Measurements from ENCODE around the gene ZNF483.
A peak's percentile ranks its signal among the peaks of the same experiment; 100 is the strongest.
"Not testable (repeated sequence)": the region's sequence is repeated elsewhere in the genome, so short reads cannot be mapped to it uniquely, and the experiment has no call there.

The ZNF483 gene

DNA sequence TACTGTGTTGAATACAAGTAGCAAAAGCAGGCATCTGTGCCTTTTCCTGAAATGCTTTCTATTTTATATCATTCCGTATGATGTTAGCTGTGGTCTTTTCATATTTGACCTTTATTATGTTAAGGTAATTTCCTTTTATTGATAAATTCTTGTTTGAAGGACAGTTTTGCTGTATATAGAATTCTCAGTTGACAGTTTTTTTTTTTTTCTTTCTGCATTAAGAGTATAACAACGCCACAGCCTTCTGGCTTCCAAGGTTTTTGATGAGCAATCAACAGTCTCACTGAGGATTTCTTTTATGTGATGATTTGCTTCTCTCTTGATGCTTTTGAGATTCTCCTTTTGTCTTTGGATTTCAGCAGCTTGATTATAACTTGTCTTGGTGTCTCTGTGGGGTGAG is 23.6 kb downstream of the ZNF483 start:
- no peak for DNase-seq

DNA sequence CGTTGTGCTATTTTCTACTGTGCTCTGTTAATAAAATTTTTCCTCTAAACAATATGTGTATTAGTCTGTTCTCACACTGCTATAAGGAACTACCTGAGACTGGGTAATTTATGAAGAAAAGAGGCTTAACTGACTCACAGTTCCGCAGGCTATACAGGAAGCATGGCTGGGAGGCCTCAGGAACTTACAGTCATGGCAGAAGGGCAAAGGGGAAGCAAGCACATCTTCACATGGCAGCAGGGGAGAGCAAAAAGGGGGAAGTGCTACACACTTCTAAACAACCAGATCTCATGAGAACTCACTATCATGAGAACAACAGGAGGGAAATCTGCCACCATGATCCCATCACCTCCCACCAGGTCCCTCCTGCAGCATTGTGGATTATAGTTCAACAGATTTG is 30.4 kb downstream of the ZNF483 start:
- DNase-seq = not testable (repeated sequence)

DNA sequence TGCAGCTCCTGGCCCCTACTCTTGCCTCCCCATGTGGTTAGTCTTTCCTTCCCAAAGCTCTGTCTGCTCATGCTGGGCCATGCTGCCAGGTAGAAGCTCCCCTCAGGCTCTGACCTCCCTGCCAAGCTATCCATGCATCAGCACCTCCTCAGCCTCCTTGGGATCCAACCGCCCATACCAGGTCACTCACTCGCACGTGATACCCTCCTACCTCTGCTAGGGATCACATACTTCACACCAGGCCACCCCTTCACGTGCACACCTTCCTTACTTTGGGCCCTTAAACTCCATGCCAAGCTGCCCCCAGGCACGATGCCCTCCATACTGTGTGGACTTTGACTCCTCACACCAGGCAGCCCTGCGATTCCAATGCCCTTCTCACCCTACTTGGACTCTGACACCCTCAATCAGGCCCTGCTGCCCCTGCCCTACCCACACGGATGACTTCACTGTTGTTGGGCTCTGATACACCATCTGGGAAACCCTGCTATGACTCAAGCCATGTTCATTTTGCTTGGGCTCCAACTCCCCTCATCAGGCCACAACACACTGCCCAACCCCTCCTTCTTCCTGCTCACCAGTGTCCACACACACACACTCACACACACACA is 34.1 kb downstream of the ZNF483 start:
- DNase-seq = no peak

DNA sequence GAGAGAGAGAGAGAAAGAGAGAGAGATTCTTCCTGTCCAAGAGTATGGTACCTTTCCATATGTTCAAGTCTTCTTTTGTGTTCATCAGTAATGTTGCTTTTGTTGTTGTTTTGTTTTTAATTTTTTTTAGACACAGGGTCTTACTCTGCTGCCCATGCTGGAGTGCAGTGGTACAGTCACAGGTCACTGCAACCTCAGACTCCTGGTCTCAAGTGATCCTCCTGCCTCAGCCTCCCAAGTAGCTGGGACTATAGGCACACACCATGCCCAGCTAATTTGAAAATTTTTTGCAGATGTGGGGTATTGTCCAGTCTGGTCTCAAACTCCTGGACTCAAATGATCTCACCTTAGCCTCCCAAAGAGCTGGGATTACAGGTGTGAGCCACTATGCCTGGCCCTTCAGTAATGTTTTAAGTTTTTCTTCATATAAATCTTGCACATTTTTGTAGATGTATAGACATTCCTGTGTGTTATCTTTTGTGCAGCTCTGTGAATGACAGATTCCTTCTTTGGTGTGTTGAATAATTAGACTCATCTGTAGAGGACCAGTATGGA is 36.3 kb downstream of the ZNF483 start:
- no peak for DNase-seq

DNA sequence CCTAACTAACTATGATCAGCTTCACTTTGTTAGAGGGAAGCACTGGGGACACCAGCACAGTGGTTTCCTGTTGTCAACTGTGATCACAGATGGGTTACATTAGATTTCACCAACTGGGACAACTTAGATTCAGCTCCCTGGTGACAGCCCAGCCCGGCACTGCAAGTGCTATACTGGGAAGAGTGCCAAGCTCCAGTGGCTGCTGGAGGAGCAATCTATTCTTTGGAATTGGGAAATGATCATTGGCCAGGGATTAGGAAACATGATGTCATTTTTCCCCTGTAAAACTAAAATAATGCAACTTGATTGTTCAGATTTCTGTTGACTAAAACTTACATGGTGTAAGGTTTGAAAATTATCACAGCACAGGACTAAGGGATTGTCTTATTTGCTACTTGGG is 41.3 kb downstream of the ZNF483 start:
- DNase-seq = no peak

DNA sequence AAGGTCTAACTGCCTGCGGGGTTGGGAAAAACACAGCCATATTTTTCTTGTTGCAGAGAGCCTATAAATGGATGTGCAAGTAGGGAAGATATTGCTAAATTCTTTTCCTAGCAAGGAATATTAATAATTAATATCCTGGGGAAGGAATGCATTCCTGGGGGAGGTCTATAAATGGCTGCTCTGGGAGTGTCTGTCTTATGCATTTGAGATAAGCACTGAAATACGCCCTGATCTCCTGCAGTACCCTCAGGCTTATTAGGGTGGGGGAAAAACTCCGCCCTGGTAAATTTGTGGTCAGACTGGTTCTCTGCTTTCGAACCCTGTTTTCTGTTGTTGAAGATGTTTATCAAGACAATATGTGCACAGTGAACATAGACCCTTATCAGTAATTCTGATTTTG is 43.1 kb downstream of the ZNF483 start:
- DNase-seq = not testable (repeated sequence)

DNA sequence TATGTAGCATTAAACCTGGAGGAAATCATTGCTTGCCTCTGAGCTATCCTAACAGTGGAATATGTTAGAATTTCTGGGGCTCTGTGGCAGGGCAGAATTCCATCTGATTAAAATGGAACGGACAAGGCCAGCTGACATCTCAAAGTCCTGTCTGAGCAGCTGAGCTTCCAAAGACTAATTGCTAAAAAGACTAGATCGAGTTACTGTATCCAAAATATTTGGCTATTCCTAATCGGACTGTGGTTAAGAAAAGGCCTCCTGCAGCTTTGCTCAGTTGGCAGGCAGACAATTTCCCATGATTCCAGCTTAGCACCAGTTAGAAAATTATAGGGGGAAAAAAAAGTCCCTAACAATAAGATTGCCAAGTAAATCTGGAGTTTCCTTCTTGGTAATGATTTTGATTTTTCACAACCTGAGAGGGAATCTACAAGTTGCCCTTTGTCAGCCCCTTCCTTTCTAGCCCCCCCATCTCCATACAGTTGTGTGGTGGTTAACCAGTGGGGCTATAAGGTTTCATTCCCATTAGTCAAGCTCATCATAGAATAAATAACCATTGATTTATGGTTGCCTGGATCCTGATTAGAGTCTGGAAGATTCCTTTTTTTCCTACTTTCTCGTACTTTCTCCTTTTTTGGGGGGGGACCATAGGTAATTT is 48.1 kb downstream of the ZNF483 start:
- no peak for DNase-seq

DNA sequence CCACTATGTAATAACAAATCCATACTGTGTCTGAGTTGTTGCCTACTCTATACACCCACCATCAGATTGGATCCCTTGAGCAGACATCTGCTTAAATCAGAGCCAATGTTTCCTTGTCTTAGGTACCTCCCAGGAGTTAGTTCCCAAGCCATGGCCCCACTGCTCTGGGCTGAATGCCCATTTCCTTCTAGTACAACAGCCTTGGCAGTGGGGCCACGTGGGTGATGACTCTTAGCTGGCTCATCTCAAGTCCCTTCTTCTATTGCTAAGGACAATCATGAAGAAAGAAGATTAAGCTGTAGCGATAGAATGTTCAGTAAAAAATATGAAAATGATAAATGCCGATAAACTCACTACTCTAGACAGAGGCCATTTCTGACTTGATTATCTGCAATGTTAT is 57.9 kb downstream of the ZNF483 start:
- DNase-seq = no peak

DNA sequence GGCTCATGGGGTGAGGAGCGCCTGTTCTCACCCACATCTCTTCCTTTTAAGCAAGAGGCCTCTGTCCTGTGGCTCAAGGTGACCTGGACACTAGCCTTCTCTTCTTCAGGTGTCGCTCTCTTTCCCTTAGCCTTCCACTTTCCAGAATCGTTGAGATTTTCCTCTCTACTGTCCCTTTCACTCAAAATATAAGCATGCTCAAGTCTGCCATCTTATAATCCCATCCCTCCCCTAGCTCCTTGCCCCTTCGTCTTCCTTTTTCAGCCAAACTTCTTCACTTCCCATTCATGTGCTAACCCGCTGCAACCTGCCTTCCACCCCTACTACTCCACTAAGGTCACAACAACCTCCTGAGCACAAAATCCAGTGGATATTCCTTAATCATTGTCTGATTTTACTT is 61.4 kb downstream of the ZNF483 start:
- no peak for DNase-seq

DNA sequence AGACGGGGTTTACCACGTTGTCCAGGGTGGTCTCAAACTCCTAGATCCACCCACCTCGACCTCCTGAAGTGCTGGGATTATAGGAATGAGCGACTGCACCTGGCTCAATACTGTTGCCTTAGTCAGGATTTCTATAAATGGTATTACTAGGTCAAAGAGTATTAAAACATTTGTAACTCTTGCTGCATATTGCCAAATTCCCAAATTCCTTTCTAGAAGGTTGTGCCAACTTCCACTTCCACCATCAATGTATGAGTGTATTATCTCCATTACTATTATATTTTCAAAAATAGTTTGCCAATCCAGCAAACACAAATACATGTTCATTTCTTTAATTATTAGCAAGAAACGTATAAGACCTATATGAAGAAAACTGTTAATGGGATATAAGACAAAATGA is 63.9 kb downstream of the ZNF483 start:
- no peak for DNase-seq

DNA sequence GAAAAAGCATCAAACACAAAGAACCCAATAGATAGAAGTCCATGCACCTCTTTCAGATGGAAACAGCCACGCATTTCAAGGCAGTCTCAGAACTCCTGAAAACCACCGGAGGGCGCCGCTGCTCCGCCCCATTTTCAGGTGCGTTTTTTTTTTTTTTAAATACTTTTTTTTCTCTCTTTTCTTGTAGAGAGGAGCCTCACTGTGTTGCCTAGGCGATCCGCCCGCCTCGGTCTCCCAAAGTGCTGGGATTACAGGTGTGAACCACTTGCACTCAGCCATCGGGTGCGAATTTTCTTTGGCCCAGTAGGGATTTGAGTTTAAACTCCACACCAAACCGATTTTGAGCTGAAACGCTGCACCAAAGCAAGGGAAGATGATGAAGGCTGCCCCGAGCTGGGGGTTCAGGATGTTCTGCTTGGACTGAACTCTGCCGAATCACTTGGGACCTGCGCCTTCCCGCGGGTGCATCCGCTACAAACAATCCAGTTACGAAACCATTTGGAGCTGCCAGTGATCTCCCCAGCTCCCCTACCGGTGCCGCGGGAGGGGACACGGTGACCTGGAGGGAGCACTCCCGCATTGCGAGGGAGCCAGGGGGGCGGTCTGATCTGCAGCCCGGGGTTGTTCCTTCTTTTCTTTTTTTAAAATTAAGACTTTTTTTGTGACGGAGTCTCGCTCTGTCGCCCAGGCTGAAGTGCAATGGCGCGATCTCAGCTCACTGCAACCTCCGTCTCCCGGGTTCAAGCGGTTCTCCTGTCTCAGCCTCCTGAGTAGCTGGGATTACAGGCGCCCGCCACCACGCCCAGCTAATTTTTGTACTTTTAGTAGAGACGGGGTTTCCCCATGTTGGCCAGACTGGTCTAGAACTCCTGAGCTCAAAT is 73.1 kb downstream of the ZNF483 start:
- peak; percentile 55 for DNase-seq

DNA sequence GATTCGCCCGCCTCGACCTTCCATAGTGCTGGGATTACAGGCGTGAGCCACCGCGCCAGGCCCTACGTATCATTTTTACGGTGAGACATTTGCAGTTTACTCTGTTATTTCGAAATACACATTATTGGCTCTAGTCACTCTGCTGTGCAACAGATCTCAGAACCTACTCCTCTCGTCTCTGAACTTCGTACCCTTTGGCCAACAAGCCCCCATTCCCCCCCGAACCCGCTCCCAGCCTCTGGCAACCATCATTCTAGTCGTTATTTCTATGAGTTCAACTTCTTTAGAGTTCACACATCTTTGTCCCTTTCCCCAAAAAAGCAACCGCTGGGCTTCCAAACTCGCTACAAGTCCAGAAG is 73.7 kb downstream of the ZNF483 start:
- DNase-seq = no peak

DNA sequence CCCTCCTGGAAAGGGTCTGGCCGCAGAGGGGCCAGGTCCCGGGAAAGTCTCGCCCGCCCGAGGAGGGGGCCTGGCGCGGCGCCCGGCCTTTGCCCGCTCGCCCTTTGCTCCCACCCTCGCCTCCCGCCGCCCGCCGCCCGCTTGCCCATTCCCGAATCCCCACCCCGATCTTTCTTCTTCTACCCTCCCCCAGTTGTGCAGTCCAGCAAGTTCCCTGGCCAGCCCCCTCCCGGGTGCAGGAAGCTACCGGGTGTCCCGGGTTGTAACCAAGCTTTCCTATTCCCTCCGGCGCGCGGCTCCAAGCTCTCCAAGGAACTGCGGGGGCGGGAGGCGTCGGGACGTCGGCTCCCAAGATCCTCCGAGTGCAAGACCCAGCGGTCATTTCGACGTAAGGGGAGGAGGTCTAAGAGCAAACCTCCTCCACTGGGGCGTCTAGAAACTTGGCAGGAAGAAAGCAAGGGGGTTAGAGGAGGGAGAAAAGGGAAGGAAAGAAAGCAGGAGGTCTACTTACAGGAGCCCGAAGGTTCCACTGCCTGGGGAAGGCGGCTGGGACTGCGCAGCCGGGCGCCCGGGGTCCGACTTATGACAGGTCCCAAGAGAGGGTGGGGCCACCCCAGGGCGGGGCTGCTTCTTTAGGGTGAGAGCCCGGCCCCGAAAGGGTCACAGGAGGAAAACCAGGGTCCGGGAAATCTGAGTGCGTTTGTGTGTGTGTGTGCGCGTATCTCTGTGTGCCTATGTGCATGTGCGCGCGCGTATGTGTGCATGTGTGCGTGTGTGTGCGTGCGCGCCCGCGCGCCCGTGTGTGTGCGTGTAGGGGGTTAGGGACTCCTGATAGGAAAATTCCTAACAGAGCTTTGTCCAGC is 74.3 kb downstream of the ZNF483 start, which contains the start of gene PTGR1:
Gene PTGR1 (minus strand): TSS at position 556 of the 863 bp plus-strand sequence. CDS start 2,225 bp downstream, outside the sequence.
- DNase-seq = no peak

DNA sequence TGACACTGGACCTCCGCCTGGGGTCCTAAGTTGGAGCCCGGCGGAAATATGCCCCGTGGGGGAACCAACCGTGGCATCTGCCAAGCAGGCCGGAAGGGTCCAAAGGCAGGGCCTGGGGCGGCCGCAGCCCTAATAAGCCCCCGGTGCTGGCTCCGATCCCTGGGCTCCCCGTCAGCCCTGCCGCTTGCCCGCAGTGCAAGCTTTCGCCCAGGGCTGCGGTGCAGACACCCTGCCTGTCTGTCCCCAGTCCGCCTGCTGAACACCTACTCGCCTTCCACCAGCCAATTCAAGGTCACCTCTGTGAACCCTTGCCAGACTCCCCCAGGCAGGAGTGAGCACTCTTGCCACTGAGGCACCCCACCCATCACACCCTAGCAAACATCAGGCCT is 75.0 kb downstream of the ZNF483 start:
- no peak for DNase-seq

DNA sequence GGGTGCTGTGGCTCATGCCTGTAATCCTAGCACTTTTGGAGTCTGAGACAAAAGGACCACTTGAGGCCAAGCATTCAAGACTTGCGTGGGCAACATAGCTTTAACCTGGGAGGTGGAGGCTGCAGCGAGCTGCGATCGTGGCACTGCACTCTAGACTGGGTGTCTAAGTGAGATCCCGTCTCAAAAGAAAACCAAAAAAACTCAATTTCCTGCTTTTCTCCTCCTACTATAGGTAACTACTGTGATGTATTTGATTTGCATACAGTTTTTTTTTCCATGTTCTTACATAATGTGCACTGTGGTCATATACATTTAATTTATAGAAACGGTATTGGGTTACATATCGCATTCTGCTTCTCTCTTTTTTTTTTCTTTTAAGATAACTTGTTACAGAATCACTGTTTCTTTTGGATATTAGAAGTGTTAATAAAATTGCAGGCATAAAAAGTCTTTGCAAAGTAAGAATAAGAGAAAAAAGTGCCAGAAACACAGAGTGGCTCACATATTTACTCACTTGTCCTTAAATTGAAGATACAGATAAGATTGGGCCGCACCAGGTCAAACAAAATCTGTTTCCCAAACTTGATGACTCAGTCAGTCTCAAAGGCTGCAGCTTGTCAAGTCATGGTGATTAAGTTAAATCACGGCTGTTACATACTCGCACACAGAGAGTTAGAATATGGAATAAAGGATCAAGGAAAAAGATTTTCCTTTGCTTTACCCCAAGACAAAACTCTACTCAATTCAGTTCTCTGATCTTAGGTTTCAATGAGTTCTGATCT is 76.4 kb downstream of the ZNF483 start:
- DNase-seq = no peak

DNA sequence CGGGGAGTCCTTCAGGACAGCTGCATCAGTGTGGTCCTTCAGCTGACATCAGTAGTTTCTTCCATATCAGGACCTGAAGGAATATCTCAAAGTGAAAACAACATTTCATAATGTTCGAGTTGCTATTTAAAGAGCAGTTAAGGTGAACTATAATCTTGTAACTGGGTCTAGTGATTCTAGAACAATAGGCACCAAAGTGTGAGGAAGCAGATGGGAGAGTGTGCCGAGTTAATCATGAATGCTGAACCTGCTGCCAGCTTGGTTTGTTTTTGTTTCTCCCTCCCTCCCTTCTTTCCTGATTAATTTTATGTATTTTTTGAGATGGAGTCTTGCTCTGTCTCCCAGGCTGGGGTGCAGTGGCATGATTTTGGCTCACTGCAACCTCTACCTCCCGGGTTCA is 78.1 kb downstream of the ZNF483 start:
- DNase-seq = no peak

DNA sequence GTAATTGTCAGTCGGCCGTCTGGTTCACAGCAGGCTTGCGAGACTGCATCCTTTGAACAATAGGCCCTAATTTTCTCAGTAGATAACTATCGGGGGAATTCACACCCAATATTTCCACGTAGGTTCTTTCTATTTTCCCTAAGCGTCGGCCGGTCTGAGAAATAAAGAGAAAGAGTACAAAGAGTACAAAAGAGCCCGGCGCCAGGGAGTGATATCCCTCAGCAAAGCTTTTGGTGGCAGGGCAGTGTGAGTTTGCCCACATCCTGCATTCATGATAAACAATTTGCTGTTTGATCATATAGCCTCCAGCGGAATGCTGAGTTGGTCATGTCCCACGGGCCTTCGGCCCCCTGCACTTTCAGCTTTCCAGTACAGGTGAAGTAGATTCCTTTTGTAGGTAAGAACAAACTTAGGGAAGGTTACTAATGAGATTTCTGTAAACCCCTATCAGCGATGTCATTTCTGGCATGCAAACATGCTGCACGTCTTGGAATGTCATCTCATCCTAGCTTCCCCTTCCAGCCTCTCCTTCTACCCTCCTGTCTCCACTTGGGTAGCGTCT is 79.2 kb downstream of the ZNF483 start:
- no peak for DNase-seq

DNA sequence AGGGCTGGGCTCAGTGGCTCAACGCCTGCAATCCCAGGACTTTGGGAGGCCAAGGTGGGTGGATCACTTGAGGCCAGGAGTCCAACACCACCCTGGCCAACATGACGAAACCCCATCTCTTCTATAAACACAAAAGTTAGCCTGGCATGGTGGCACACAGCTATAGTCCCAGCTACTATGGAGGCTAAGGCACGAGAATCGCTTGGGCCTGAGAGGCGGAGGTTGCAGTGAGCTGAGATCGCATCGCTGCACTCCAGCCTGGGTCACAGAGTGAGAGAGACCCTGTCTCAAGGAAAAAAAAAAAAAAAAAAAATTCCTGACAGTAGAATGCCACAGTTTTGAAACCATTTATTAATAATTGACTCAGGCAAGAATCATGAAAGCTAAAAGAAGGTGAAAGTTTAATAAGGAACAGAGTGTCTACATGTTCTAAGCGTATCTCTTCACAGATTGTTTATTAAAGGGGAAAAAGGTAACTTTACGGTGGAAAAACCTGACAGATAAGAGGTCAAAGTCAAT is 80.1 kb downstream of the ZNF483 start:
- no peak for DNase-seq

DNA sequence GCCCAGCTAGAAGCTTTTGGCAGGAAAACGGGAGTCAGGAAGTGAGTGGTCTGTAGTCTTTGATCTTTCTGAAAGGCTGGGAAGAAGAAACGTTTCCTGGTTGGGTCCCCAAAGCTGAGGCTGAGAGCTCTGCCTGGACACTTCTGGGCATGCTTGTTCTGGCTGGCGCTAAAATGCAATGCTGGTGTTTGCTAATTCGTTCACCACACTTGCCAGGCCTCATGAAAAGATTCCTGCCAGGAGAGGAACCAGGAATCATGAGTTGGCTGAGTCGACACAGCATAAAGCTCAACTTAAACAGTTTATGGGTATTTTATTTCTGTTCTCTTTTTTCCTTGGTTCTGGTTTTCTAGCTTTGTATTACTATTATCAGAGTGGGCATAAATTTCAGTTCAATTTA is 85.2 kb downstream of the ZNF483 start:
- no peak for DNase-seq

DNA sequence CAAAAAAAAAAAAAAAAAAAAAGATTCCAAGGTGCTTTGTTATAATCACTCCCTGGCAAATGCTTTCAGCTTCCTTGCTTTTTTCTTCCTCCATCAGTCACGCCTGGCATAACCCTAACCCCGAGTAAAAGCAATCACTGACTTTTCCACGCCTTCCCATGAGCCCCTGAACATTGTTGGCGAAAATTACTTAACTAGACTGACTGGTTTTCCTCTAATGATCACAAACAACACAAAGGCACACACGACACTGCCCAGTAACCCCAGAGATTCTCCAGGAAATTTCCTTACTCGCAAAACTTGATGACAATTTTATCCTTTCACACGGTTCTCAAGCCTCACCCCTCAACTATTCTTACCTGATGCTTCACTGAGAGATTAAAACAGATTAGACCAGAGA is 85.9 kb downstream of the ZNF483 start:
- DNase-seq = no peak

DNA sequence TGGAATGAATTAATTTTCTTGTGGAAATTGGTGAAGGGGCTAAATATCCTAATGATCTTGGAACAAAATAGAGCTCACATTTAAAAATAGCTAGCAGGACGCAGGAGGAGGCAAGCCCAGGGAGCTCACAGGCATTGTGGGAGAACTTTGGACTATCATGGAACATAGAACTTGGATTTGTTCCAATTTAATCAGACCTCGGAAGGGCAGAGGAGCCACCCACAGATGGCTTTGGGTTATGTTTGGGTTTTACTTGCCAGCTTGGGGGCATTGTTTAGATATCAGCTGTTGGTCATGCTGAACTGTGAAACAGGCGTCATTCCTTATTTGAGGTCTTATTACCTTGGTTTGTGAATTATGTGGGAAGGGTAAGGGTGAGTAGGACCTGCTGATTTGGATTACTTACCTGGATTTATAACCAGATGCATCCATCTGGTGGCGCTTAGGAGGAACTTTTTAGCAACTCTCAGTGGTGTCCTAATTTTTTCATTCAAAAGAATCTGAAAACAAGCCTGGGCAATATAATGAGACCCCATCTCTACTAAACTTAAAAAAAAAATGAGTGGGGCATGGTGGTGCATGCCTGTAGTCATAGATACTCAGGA is 88.6 kb downstream of the ZNF483 start:
- no peak for DNase-seq

Measured in central memory CD4-positive, alpha-beta T cell (primary cell).